H9 (cell line): ENCODE measurements around the gene TBC1D22A. TPM values are rescaled to one million over a fixed set of nuclear protein-coding genes. Genes with fewer than 3 reads are reported as not detected.

ENCODE experiments used
- DNase-seq: peaks from one replicate; pipeline ENCODE4 v3.0.0-alpha.2; 2017
- H2AFZ ChIP-seq: one replicate; pipeline ENCODE4 v1.6.1; 2013; ENCODE audit warnings: mild to moderate bottlenecking, low read length, control low read depth, moderate library complexity
- H2AK5ac ChIP-seq: 2 replicates; pipeline ENCODE4 v1.6.1; 2013; ENCODE audit warnings: low read length, control low read depth, mixed read lengths; ENCODE audit not compliant: insufficient read length
- H2BK120ac ChIP-seq: one replicate; pipeline ENCODE4 v1.6.1; 2013; ENCODE audit warnings: low read depth, mild to moderate bottlenecking, low read length, control low read depth, inconsistent platforms; ENCODE audit not compliant: poor library complexity, severe bottlenecking
- H2BK12ac ChIP-seq: 2 replicates; pipeline ENCODE4 v1.6.1; 2013; ENCODE audit warnings: low read length, control low read depth, mixed read lengths, low read depth; ENCODE audit not compliant: insufficient read length
- H2BK15ac ChIP-seq: 2 replicates; pipeline ENCODE4 v1.6.1; 2013; ENCODE audit warnings: low read depth, low read length, control low read depth
- H2BK20ac ChIP-seq: one replicate; pipeline ENCODE4 v1.6.1; 2013; ENCODE audit warnings: low read depth, mild to moderate bottlenecking, low read length, control low read depth, inconsistent platforms; ENCODE audit not compliant: poor library complexity, severe bottlenecking
- H2BK5ac ChIP-seq: 2 replicates; pipeline ENCODE4 v1.6.1; 2013; ENCODE audit warnings: low read length, control low read depth, mixed read lengths; ENCODE audit not compliant: insufficient read length
- H3K14ac ChIP-seq: 2 replicates; pipeline ENCODE4 v1.6.1; 2013; ENCODE audit warnings: low read length, control low read depth; ENCODE audit not compliant: insufficient read depth
- H3K18ac ChIP-seq: 2 replicates; pipeline ENCODE4 v1.6.1; 2013; ENCODE audit warnings: low read depth, mild to moderate bottlenecking, mixed read lengths, low read length, control low read depth; ENCODE audit not compliant: insufficient read length
- H3K23ac ChIP-seq: 2 replicates; pipeline ENCODE4 v1.6.1; 2013; ENCODE audit warnings: low read length, control low read depth, mixed read lengths, low read depth; ENCODE audit not compliant: insufficient read length
- H3K23me2 ChIP-seq: 2 replicates; pipeline ENCODE4 v1.6.1; 2013; ENCODE audit warnings: low read depth, mild to moderate bottlenecking, mixed read lengths, low read length, control low read depth; ENCODE audit not compliant: insufficient read length, poor library complexity, severe bottlenecking
- H3K27ac ChIP-seq: 2 replicates; pipeline ENCODE4 v1.5.1; 2013; ENCODE audit warnings: low read length, control low read depth, mixed read lengths, low read depth; ENCODE audit not compliant: insufficient read length
- H3K27me3 ChIP-seq: 2 replicates; pipeline ENCODE4 v1.6.1; 2013; ENCODE audit warnings: low read length, control low read depth, inconsistent platforms; ENCODE audit not compliant: insufficient read depth
- H3K4ac ChIP-seq: 2 replicates; pipeline ENCODE4 v1.6.1; 2013; ENCODE audit warnings: low read depth, mild to moderate bottlenecking, control low read depth, inconsistent platforms, low read length, moderate library complexity
- H3K4me1 ChIP-seq: 2 replicates; pipeline ENCODE4 v1.6.1; 2013; ENCODE audit warnings: low read length, control low read depth, inconsistent platforms; ENCODE audit not compliant: insufficient read depth
- H3K4me2 ChIP-seq: 2 replicates; pipeline ENCODE4 v1.6.1; 2013; ENCODE audit warnings: low read length, control low read depth, mixed read lengths; ENCODE audit not compliant: insufficient read length, insufficient read depth
- H3K56ac ChIP-seq: 2 replicates; pipeline ENCODE4 v1.6.1; 2013; ENCODE audit warnings: low read depth, mild to moderate bottlenecking, mixed read lengths, low read length, control low read depth; ENCODE audit not compliant: insufficient read length
- H3K79me1 ChIP-seq: 2 replicates; pipeline ENCODE4 v1.6.1; 2013; ENCODE audit warnings: low read depth, mild to moderate bottlenecking, moderate library complexity, low read length, control low read depth, inconsistent platforms; ENCODE audit not compliant: insufficient read depth, poor library complexity, severe bottlenecking
- H3K79me2 ChIP-seq: 2 replicates; pipeline ENCODE4 v1.6.1; 2013; ENCODE audit warnings: low read length, control low read depth, inconsistent platforms; ENCODE audit not compliant: insufficient read depth
- H3K9ac ChIP-seq: 2 replicates; pipeline ENCODE4 v1.6.1; 2013; ENCODE audit warnings: low read length, control low read depth, mixed read lengths; ENCODE audit not compliant: insufficient read length; ENCODE audit errors: extremely low read depth
- H3K9me3 ChIP-seq: one replicate; pipeline ENCODE4 v1.6.1; 2013; ENCODE audit warnings: low read depth, low read length, inconsistent platforms; ENCODE audit not compliant: control insufficient read depth
- H3T11ph ChIP-seq: one replicate; pipeline ENCODE4 v1.6.1; 2013; ENCODE audit warnings: mild to moderate bottlenecking, low read length, control low read depth, inconsistent platforms
- H4K20me1 ChIP-seq: one replicate; pipeline ENCODE4 v1.6.1; 2013; ENCODE audit not compliant: control insufficient read depth, insufficient read length, insufficient read depth
- H4K5ac ChIP-seq: 2 replicates; pipeline ENCODE4 v1.6.1; 2013; ENCODE audit warnings: low read depth, mild to moderate bottlenecking, mixed read lengths, low read length, control low read depth; ENCODE audit not compliant: insufficient read length
- H4K8ac ChIP-seq: replicated peaks from 2 replicates; pipeline ENCODE4 v1.6.1; 2013; ENCODE audit warnings: low read length, control low read depth, mixed read lengths, low read depth; ENCODE audit not compliant: insufficient read length
- H4K91ac ChIP-seq: 2 replicates; pipeline ENCODE4 v1.6.1; 2013; ENCODE audit warnings: low read depth, mild to moderate bottlenecking, moderate library complexity, mixed read lengths, low read length, control low read depth; ENCODE audit not compliant: insufficient read length
- H3K27ac Mint-ChIP-seq, 3 experiments: 2 replicates in 2 of 3; 3 replicates in 1 of 3; pipeline ENCODE4 v1.8.0; 2020 to 2021; ENCODE audit warnings: mixed read lengths in 3 of 3, mild to moderate bottlenecking in 1 of 3, moderate library complexity in 1 of 3
- H3K27me3 Mint-ChIP-seq: 2 replicates; pipeline ENCODE4 v1.8.0; 2021; ENCODE audit warnings: low read depth, mild to moderate bottlenecking, moderate library complexity, mixed read lengths
- H3K36me3 Mint-ChIP-seq, 3 experiments: 2 replicates in 2 of 3; 3 replicates in 1 of 3; pipeline ENCODE4 v1.8.0; 2020 to 2021; ENCODE audit warnings: low read depth in 3 of 3, mixed read lengths in 3 of 3; ENCODE audit not compliant: insufficient read depth in 1 of 3
- H3K4me1 Mint-ChIP-seq, 2 experiments: 2 replicates each; pipeline ENCODE4 v1.8.0; 2020; ENCODE audit warnings: mixed read lengths in 2 of 2
- H3K4me3 Mint-ChIP-seq, 2 experiments: 2 replicates in 1 of 2; 3 replicates in 1 of 2; pipeline ENCODE4 v1.8.0; 2020 to 2021; ENCODE audit warnings: mild to moderate bottlenecking in 2 of 2, mixed read lengths in 2 of 2, moderate library complexity in 1 of 2
- H3K9me3 Mint-ChIP-seq, 2 experiments: 2 replicates in 1 of 2; 3 replicates in 1 of 2; pipeline ENCODE4 v1.8.0; 2020; ENCODE audit warnings: mild to moderate bottlenecking in 2 of 2, mixed read lengths in 2 of 2, moderate library complexity in 1 of 2
- WGBS: extraction: QIAGEN DNeasy Blood & Tissue Kit; methylation state at CpG from one replicate; pipeline ENCODE4 v1.1.7; 2013; ENCODE audit warnings: missing lambda C conversion rate, low lambda C conversion rate, mixed read lengths; ENCODE audit not compliant: insufficient read length; ENCODE audit errors: extremely low coverage; 5-methylcytosine and 5-hydroxymethylcytosine counted together
- total RNA-seq: library from RNA; stranded (reverse); gene quantifications from 2 replicates; pipeline ENCODE4 v1.2.1, GENCODE V29; 2021
- TF ChIP-seq, protein P1 (sequence below): fragments of 200-600 bp; sonication (generic); conservative IDR thresholded peaks from 3 replicates; pipeline ENCODE4 v1.8.0; 2021; ENCODE audit warnings: antibody characterized with exemption, mild to moderate bottlenecking

The TBC1D22A gene
- total RNA-seq, 1 experiment from 2014 or later = 20.8 TPM

DNA sequence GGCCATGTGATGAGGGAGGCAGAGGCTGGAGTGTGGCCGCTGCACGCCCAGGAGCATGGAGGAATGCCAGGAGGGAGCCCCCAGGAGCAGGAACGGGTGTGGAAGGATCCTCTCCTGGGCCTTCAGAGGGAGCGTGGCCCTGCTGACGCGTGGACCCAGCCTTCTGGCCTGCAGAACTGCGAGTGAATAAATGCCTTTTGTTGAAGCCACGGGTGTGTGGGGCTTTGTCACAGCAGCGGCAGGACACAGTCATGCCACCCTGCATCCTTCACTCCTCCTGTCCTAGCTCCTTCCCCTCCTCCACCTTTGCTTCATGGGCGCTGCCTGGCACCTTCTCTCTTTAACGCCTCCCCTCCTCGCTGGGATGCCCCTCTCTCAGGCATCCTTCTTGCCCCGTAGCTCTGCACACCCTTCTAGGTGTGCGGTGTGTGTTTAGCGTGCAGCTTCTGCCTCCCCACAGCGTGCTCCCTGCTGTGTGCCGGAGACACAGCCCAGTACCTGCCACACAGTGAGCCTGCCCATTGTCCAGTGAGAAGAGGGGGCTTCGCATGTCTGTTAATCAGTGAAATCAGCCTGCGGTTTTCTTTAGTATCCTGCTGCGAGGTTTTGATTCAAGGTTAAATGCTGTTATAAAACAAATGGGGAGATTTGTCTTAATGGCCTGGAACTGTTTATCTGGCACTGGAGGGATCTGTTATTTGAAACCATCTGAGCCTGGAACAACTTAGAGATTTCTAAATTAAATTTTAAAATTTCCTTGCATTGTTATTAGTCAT is 459.6 kb downstream of the TBC1D22A start:
- no CpG with 5 or more reads among the region's 20 CpGs for WGBS
- H4K5ac ChIP-seq = no peak overlapping the region
- Mint-ChIP-seq H3K4me1 (no peaks in the 10 kb centered on the region), H3K9me3 (peaks cover 67 to 94% of the 10 kb centered on the region in 2 experiments), H3K36me3 (peaks cover 2 to 28% (median 21%) of the 10 kb centered on the region in 3 experiments), H3K27ac (no peak overlapping the region), H3K4me3 (no peak overlapping the region), H3K27me3 (peaks cover 4% of the 10 kb centered on the region)
- H3K79me2 ChIP-seq = no peaks in the 10 kb centered on the region
- H4K91ac ChIP-seq = no peak overlapping the region
- no peak overlapping the region for H3K14ac ChIP-seq
- TF ChIP-seq, protein P1, sequence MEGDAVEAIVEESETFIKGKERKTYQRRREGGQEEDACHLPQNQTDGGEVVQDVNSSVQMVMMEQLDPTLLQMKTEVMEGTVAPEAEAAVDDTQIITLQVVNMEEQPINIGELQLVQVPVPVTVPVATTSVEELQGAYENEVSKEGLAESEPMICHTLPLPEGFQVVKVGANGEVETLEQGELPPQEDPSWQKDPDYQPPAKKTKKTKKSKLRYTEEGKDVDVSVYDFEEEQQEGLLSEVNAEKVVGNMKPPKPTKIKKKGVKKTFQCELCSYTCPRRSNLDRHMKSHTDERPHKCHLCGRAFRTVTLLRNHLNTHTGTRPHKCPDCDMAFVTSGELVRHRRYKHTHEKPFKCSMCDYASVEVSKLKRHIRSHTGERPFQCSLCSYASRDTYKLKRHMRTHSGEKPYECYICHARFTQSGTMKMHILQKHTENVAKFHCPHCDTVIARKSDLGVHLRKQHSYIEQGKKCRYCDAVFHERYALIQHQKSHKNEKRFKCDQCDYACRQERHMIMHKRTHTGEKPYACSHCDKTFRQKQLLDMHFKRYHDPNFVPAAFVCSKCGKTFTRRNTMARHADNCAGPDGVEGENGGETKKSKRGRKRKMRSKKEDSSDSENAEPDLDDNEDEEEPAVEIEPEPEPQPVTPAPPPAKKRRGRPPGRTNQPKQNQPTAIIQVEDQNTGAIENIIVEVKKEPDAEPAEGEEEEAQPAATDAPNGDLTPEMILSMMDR = no peak
- no peaks in the 10 kb centered on the region for H3K23me2 ChIP-seq
- H3K4me2 ChIP-seq = no peak overlapping the region
- no peak overlapping the region for H2BK12ac ChIP-seq
- H4K20me1 ChIP-seq = no peaks in the 10 kb centered on the region
- no peak overlapping the region for H2BK20ac ChIP-seq
- no peak overlapping the region for H3K56ac ChIP-seq
- no peak overlapping the region for H2BK5ac ChIP-seq
- no peak overlapping the region for H3K18ac ChIP-seq
- no peak overlapping the region for H2AFZ ChIP-seq
- no peaks in the 10 kb centered on the region for H3K79me1 ChIP-seq
- H2AK5ac ChIP-seq = no peak overlapping the region
- no peak overlapping the region for H2BK15ac ChIP-seq
- no peak overlapping the region for H3T11ph ChIP-seq
- no peaks in the 10 kb centered on the region for H3K4me1 ChIP-seq
- H3K9me3 ChIP-seq = peaks cover 51% of the 10 kb centered on the region
- H3K27ac ChIP-seq = no peak overlapping the region
- H4K8ac ChIP-seq = no peak overlapping the region
- no peak overlapping the region for H3K23ac ChIP-seq
- H3K27me3 ChIP-seq = no peaks in the 10 kb centered on the region
- no peak overlapping the region for H3K4ac ChIP-seq
- H2BK120ac ChIP-seq = no peak overlapping the region
- peak; percentile 5 for DNase-seq
- no peak overlapping the region for H3K9ac ChIP-seq

Other genes with a start within 250 kb of the TBC1D22A start
- 21.2 and 22.6 TPM in 2 replicates for gene CELSR1, start 225.0 kb upstream of the TBC1D22A start, total RNA-seq
- gene GRAMD4, start 142.3 kb upstream of the TBC1D22A start, total RNA-seq = 19.8 and 20.4 TPM in 2 replicates
- gene CERK, start 24.4 kb upstream of the TBC1D22A start, total RNA-seq = 46.3 and 47.1 TPM in 2 replicates